GM10266 (cell line): ENCODE measurements around the gene EIF4EBP3.
A peak's percentile ranks its signal among the peaks of the same experiment; 100 is the strongest.

Source experiments
- DNase-seq: peaks from one replicate; pipeline ENCODE4 v3.0.0; 2012; ENCODE audit errors: extremely low spot score
- TF ChIP-seq, protein P1 (sequence below): IDR thresholded peaks from 2 replicates; pipeline ENCODE4 v1.5.1; 2012; ENCODE audit warnings: mild to moderate bottlenecking, low read depth; ENCODE audit not compliant: control insufficient read depth, insufficient read depth; ENCODE audit errors: missing control alignments

EIF4EBP3 gene

DNA sequence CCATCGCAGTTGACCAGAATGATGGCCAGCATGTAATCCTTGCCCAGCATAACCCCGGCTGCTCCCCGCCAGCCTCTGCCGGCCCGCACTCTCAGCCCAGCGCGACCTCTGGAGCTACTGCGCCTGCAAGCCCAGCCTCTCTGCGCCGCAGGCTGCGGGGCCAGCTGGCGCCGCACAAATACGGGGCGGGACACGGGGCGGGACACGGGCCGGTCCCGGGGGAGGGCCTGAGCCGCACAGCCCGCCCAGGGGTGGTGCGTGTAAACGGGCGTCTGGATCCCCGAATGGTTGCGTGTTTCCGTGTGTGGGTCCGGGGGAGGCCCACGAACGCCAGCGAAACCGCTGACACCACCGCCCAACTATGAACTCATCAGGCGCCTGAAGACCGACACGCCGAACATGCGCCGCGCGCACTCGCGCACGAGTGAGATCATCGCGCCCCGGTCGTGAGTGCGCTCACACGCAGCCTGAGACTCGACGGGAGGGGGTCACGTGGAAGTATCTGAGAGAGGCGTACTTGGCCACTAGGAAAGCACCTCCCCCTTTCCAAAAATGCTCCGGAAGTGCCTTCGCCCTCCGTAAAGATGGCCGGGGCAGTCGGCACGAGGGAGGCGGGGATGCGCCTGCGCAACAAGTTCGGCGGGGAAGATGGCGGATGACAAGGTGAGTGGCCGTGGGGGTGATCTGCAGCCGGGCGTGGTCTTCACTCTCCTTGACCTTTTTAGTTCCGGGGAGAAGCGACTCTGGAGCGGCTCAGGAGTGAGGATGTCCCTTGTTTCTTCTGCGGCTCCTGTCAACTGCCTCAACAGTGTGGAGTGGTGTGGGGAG, 16.9 kb downstream of the EIF4EBP3 start, which contains the start of the genes APBB3 and SLC35A4:
APBB3 (minus strand) TSS at position 403 of the 828 bp plus-strand sequence; CDS start at position 50, 353 bp downstream.
SLC35A4 (plus strand) TSS at position 633 of the 828 bp plus-strand sequence. CDS start 2,342 bp downstream, outside the sequence.
- TF ChIP-seq, protein P1, sequence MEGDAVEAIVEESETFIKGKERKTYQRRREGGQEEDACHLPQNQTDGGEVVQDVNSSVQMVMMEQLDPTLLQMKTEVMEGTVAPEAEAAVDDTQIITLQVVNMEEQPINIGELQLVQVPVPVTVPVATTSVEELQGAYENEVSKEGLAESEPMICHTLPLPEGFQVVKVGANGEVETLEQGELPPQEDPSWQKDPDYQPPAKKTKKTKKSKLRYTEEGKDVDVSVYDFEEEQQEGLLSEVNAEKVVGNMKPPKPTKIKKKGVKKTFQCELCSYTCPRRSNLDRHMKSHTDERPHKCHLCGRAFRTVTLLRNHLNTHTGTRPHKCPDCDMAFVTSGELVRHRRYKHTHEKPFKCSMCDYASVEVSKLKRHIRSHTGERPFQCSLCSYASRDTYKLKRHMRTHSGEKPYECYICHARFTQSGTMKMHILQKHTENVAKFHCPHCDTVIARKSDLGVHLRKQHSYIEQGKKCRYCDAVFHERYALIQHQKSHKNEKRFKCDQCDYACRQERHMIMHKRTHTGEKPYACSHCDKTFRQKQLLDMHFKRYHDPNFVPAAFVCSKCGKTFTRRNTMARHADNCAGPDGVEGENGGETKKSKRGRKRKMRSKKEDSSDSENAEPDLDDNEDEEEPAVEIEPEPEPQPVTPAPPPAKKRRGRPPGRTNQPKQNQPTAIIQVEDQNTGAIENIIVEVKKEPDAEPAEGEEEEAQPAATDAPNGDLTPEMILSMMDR = peak; percentile 11
- DNase-seq = peak; percentile 93

DNA sequence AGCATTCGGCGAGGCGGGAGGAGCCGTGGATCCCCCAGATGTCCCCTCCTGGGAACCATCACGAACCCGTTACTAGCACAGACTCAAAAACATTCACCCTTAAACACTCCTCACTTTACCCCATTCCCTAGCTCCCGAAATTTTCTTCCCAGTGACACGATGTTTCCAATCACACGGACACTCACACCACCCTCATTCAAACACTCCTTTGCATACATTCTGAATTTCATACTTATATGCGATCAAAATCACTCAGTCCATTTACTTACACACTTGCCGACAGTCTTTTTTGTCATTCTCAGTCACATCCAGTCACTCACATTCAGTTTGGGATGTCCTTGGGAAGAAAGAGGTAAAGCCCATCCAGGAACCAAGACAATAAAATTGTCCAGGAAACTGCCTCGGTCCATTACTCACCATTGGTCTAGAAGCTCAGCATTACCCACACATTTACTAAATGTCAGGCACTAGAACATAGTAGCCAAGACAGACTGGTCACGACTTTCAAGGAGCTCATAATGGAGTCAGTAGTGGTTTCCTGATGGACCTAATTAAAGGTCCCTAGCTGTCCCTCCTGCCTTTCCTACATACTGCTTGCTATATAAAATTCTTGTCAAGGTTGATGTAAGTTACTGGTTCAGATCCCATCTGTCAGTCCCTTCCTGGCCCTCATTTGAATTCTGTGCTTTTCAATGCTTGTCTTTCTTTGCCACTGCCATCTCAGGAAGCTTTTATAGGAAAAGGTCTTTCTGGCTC, 17.7 kb downstream of the EIF4EBP3 start:
- DNase-seq = no peak
- TF ChIP-seq, protein P1 = no peak

DNA sequence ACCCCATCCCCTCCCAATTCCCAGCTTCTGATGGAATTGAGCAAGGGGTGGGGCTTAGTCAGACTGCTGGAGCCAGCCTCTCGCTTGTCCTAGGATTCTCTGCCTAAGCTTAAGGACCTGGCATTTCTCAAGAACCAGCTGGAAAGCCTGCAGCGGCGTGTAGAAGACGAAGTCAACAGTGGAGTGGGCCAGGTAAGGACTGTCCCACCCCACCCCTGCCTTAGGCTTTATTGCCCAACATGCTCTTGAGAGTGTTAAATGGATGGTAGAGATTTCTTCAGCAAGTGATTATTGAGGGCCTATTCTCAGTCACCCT, 18.3 kb downstream of the EIF4EBP3 start:
- DNase-seq = no peak
- TF ChIP-seq, protein P1 = no peak

DNA sequence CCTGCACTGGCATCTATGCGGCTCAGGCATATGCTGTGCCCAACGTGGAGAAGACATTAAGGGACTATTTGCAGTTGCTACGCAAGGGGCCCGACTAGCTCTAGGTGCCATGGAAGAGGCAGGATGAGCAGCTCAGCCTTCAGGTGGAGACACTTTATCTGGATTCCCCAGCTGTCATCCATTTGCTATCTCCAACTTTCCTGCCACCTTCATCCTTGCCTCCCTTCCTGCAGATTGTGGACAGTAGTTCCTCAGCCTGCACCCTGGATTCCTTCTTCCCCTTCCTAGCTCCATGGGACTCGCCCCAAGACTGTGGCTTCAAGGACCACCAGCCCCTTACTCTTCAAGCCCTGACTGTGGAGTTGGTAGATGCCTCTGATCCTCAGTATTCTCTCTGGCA, 19.2 kb downstream of the EIF4EBP3 start:
- no peak for DNase-seq
- TF ChIP-seq, protein P1 = no peak

DNA sequence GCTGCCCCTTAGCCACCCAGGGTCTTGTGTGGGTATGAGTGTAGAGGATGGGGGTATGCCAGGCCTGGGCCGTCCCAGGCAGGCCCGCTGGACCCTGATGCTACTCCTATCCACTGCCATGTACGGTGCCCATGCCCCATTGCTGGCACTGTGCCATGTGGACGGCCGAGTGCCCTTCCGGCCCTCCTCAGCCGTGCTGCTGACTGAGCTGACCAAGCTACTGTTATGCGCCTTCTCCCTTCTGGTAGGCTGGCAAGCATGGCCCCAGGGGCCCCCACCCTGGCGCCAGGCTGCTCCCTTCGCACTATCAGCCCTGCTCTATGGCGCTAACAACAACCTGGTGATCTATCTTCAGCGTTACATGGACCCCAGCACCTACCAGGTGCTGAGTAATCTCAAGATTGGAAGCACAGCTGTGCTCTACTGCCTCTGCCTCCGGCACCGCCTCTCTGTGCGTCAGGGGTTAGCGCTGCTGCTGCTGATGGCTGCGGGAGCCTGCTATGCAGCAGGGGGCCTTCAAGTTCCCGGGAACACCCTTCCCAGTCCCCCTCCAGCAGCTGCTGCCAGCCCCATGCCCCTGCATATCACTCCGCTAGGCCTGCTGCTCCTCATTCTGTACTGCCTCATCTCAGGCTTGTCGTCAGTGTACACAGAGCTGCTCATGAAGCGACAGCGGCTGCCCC, 19.8 kb downstream of the EIF4EBP3 start:
- TF ChIP-seq, protein P1 = no peak
- DNase-seq = no peak

DNA sequence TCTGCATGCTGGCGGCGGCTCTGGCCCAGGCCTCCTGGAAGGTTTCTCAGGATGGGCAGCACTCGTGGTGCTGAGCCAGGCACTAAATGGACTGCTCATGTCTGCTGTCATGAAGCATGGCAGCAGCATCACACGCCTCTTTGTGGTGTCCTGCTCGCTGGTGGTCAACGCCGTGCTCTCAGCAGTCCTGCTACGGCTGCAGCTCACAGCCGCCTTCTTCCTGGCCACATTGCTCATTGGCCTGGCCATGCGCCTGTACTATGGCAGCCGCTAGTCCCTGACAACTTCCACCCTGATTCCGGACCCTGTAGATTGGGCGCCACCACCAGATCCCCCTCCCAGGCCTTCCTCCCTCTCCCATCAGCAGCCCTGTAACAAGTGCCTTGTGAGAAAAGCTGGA, 20.4 kb downstream of the EIF4EBP3 start:
- TF ChIP-seq, protein P1 = no peak
- DNase-seq = no peak
